Suprapubic skin (tissue), 4 donors: ENCODE results near the gene FBH1. TPM values are rescaled to one million over a fixed set of nuclear protein-coding genes. Genes with fewer than 3 reads are reported as not detected.

Source experiments
- DNase-seq, 2 donors: peaks; one replicate each; pipeline ENCODE4 v3.0.0-alpha.2; 2019; ENCODE audit warnings: low spot score in 2 of 2
- H3K27ac ChIP-seq: fragments of 200-600 bp; sonication (generic); one replicate; pipeline ENCODE4 v1.5.1; 2019
- H3K27me3 ChIP-seq: fragments of 200-600 bp; sonication (generic); one replicate; pipeline ENCODE4 v1.5.1; 2019
- H3K36me3 ChIP-seq: fragments of 200-600 bp; sonication (generic); one replicate; pipeline ENCODE4 v1.5.1; 2019
- H3K4me1 ChIP-seq: fragments of 200-600 bp; sonication (generic); one replicate; pipeline ENCODE4 v1.5.1; 2019
- H3K4me3 ChIP-seq: fragments of 200-600 bp; sonication (generic); one replicate; pipeline ENCODE4 v1.5.1; 2019; ENCODE audit warnings: mild to moderate bottlenecking
- H3K9me3 ChIP-seq: fragments of 200-600 bp; sonication (generic); one replicate; pipeline ENCODE4 v1.5.1; 2019
- CTCF ChIP-seq, 2 donors: fragments of 200-600 bp in 1 of 2; fragments of 450-650 bp in 1 of 2; sonication (generic) in 1 of 2; IDR thresholded peaks; one replicate each; pipeline ENCODE4 v1.5.1; 2016 to 2019; ENCODE audit warnings: antibody characterized with exemption in 2 of 2, mild to moderate bottlenecking in 1 of 2, moderate library complexity in 1 of 2
- EP300 ChIP-seq: sonication (generic); formaldehyde crosslinking; IDR thresholded peaks from one replicate; pipeline ENCODE4 v1.6.1; 2017; ENCODE audit warnings: antibody characterized with exemption
- POLR2A ChIP-seq, 2 donors: fragments of 450-650 bp; IDR thresholded peaks; one replicate each; pipeline ENCODE4 v1.6.1; 2017; ENCODE audit warnings: antibody characterized with exemption in 2 of 2, mild to moderate bottlenecking in 2 of 2, moderate library complexity in 2 of 2
- POLR2AphosphoS5 ChIP-seq, 3 donors: sonication (generic); formaldehyde crosslinking; IDR thresholded peaks; one replicate each; pipeline ENCODE4 v1.6.1; 2017; ENCODE audit warnings: antibody characterized with exemption in 3 of 3
- WGBS: methylation state at CpG from one replicate; pipeline ENCODE4 v1.1.5; 2018; 5-methylcytosine and 5-hydroxymethylcytosine counted together
- total RNA-seq, 4 donors: library from RNA; depleted of rRNA; stranded (reverse); fragments of >200 nt; gene quantifications; one replicate each; pipeline ENCODE4 v1.1.0, GENCODE V29; 2016

The FBH1 gene
- total RNA-seq, 4 donors from 2014 or later = 70.9 to 131 (median 90.6) TPM

- Histone ChIP-seq H3K27me3 (no peaks in the 10 kb centered on the region), H3K36me3 (no peaks in the 10 kb centered on the region), H3K27ac (peak overlapping the region; percentile 95), H3K4me3 (peak overlapping the region; percentile 97), H3K9me3 (no peaks in the 10 kb centered on the region), H3K4me1 (peaks cover 21% of the 10 kb centered on the region)
- no peak for DNase-seq
- 23% methylated on average over 6 of the region's 6 CpGs for WGBS
- TF ChIP-seq POLR2AphosphoS5 (IDR thresholded peaks at IDR 0.05) (no peak), POLR2A (IDR thresholded peaks at IDR 0.05) (no peak), CTCF (IDR thresholded peaks at IDR 0.05) (no peak), EP300 (no peak)
These were observed 88.1 kb downstream of the FBH1 start for GRCh38 chr10:5978230-5978489.

GRCh38 chr10:5981529-5981928 is 91.5 kb downstream of the FBH1 start:
- H3K27ac ChIP-seq = no peak overlapping the region
- H3K4me1 ChIP-seq = peaks cover 7% of the 10 kb centered on the region
- no peak overlapping the region for H3K4me3 ChIP-seq
- H3K27me3 ChIP-seq = no peaks in the 10 kb centered on the region
- TF ChIP-seq POLR2AphosphoS5 (IDR thresholded peaks at IDR 0.05) (no peak), EP300 (no peak), CTCF (IDR thresholded peaks at IDR 0.05) (no peak), POLR2A (IDR thresholded peaks at IDR 0.05) (no peak)
- H3K9me3 ChIP-seq = no peaks in the 10 kb centered on the region
- H3K36me3 ChIP-seq = no peaks in the 10 kb centered on the region
- DNase-seq = no peak
- 92% methylated on average over 9 of the region's 9 CpGs for WGBS

GRCh38 chr10:5983774-5984173 is 93.7 kb downstream of the FBH1 start:
- TF ChIP-seq POLR2AphosphoS5 (IDR thresholded peaks at IDR 0.05) (no peak), CTCF (IDR thresholded peaks at IDR 0.05) (no peak), POLR2A (IDR thresholded peaks at IDR 0.05) (no peak), EP300 (no peak)
- H3K4me1 ChIP-seq = peaks cover 8% of the 10 kb centered on the region
- H3K27ac ChIP-seq = no peak overlapping the region
- H3K4me3 ChIP-seq = no peak overlapping the region
- no peaks in the 10 kb centered on the region for H3K27me3 ChIP-seq
- 91% methylated on average over 9 of the region's 9 CpGs for WGBS
- H3K36me3 ChIP-seq = no peaks in the 10 kb centered on the region
- H3K9me3 ChIP-seq = no peaks in the 10 kb centered on the region
- no peak for DNase-seq

DNA sequence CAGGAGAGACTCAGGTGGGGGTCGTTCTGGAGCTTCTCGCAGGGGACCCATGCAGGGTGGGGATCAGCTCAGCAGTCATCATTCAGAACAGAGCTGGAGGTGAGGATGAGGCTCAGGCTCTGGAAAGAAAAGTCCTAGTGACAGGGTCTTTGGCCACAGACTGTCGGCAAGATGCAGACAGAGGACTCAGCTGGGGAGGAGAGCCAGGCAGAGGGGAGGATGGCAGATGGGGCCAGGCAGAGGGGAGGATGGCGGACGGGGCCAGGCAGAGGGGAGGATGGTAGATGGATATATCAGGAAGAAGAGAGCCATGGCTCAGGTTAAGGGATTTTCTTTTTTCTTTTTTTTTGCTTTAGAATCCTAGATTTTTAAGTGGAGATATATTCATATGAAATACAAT is 95.0 kb downstream of the FBH1 start:
- Histone ChIP-seq H3K36me3 (no peaks in the 10 kb centered on the region), H3K4me1 (peaks cover 9% of the 10 kb centered on the region), H3K4me3 (no peak overlapping the region), H3K27ac (no peak overlapping the region), H3K9me3 (no peaks in the 10 kb centered on the region), H3K27me3 (no peaks in the 10 kb centered on the region)
- WGBS = 92% methylated on average over 5 of the region's 5 CpGs
- TF ChIP-seq POLR2A (IDR thresholded peaks at IDR 0.05) = no peak
- TF ChIP-seq EP300 = no peak
- no peak for TF ChIP-seq POLR2AphosphoS5 (IDR thresholded peaks at IDR 0.05)
- no peak for TF ChIP-seq CTCF (IDR thresholded peaks at IDR 0.05)
- DNase-seq = no peak

Other genes starting within 250 kb of the FBH1 start
- gene ASB13, start 223.6 kb upstream of the FBH1 start, total RNA-seq = 10 to 100 TPM; 11.6 to 18.6 (median 16.5) TPM
- 10 to 100 TPM; 49.8 to 78.3 (median 59.9) TPM for gene TASOR2, start 205.4 kb upstream of the FBH1 start, total RNA-seq
- 100 to 1,000 TPM; 243 to 270 (median 256) TPM for gene GDI2, start 76.8 kb upstream of the FBH1 start, total RNA-seq
- gene ANKRD16, start 350 bp upstream of the FBH1 start, total RNA-seq = 10 to 100 TPM in 2 of 4 donors, 1 to 10 TPM in 2; 6.6 to 10.8 (median 9.7) TPM
- 10 to 100 TPM; 14.1 to 26.5 (median 16.4) TPM for gene IL15RA, start 87.3 kb downstream of the FBH1 start, total RNA-seq
- under 1 TPM in 2 of 4 donors, not detected in 2; 0.21 to 0.70 TPM for gene IL2RA, start 172.1 kb downstream of the FBH1 start, total RNA-seq
- gene RBM17, start 198.8 kb downstream of the FBH1 start, total RNA-seq = 10 to 100 TPM; 31.9 to 85.6 (median 42.9) TPM